Transverse colon (tissue), 4 donors: ENCODE results near the gene NBPF26. TPM values are rescaled to one million over a fixed set of nuclear protein-coding genes. Genes with fewer than 3 reads are reported as not detected.
A peak's percentile ranks its signal among the peaks of the same experiment; 100 is the strongest.
"Not testable (repeated sequence)": the region's sequence is repeated elsewhere in the genome, so short reads cannot be mapped to it uniquely, and the experiment has no call there.

Source experiments
- DNase-seq: peaks from one replicate; pipeline ENCODE4 v3.0.0-alpha.2; 2019
- H3K27ac ChIP-seq, 4 donors: fragments of 200-600 bp; sonication (generic); 2 replicates each; pipeline ENCODE4 v1.5.1; 2016 to 2018; ENCODE audit warnings: inconsistent platforms in 4 of 4
- H3K27me3 ChIP-seq: fragments of 200-600 bp; sonication (generic); 2 replicates; pipeline ENCODE4 v1.5.1; 2017; ENCODE audit warnings: inconsistent platforms
- H3K36me3 ChIP-seq, 4 donors: fragments of 200-600 bp; sonication (generic); 2 replicates each; pipeline ENCODE4 v1.5.1; 2017 to 2019; ENCODE audit warnings: inconsistent platforms in 4 of 4
- H3K4me1 ChIP-seq, 4 donors: fragments of 200-600 bp; sonication (generic); 2 replicates each; pipeline ENCODE4 v1.5.1; 2017 to 2020; ENCODE audit warnings: inconsistent platforms in 4 of 4
- H3K4me3 ChIP-seq, 4 donors: fragments of 200-600 bp; sonication (generic); 1 replicate in 1 of 4; 2 replicates in 3 of 4; pipeline versions ENCODE4 v1.5.1 to v1.6.1; 2017 to 2019; ENCODE audit warnings: inconsistent platforms in 4 of 4
- H3K9me3 ChIP-seq, 2 donors: fragments of 200-600 bp; sonication (generic); 2 replicates each; pipeline ENCODE4 v1.5.1; 2017 to 2019; ENCODE audit warnings: inconsistent platforms in 2 of 2
- POLR2A ChIP-seq: fragments of 450-650 bp; IDR thresholded peaks from one replicate; pipeline ENCODE4 v1.6.1; 2016; ENCODE audit warnings: antibody characterized with exemption, mild to moderate bottlenecking, moderate library complexity
- POLR2AphosphoS5 ChIP-seq, 3 donors: sonication (generic); formaldehyde crosslinking; IDR thresholded peaks; one replicate each; pipeline ENCODE4 v1.6.1; 2016; ENCODE audit warnings: antibody characterized with exemption in 3 of 3
- WGBS, 2 donors: methylation state at CpG; one replicate each; pipeline ENCODE4 v1.1.5; 2018; ENCODE audit warnings: low coverage in 1 of 2; 5-methylcytosine and 5-hydroxymethylcytosine counted together
- in situ Hi-C, 4 donors: fragments of 200-750 bp; cut with MboI; loops; one replicate each; pipeline versions ENCODE4 v1.15.0 to v1.15.1; 2017; ENCODE audit warnings: low sequenced_read_pairs in 3 of 4, low pct_ligation_motif_present in 1 of 4, low pct_unique_long_range_greater_than_20kb in 1 of 4
- intact Hi-C: fragments of 100-400 bp; cut with DNase I; formaldehyde crosslinking; loops from one replicate; pipeline ENCODE4 v1.15.1; 2023; ENCODE audit warnings: low total_unique reads
- total RNA-seq, 4 donors: library from RNA; depleted of rRNA; stranded (reverse); fragments of >200 nt; gene quantifications; one replicate each; pipeline ENCODE4 v1.1.0, GENCODE V29; 2016
- TF ChIP-seq, protein P1 (sequence below), 5 experiments: fragments of 200-600 bp in 3 of 5; fragments of 450-650 bp in 2 of 5; sonication (generic) in 3 of 5; IDR thresholded peaks; 1 replicate in 2 of 5; 2 replicates in 3 of 5; pipeline ENCODE4 v1.5.1; 2016 to 2017; ENCODE audit warnings: antibody characterized with exemption in 5 of 5, inconsistent platforms in 3 of 5, mild to moderate bottlenecking in 2 of 5, moderate library complexity in 1 of 5

The NBPF26 gene
- total RNA-seq, 4 donors from 2014 or later, result 12.3 to 32.6 (median 18.5) TPM

DNA sequence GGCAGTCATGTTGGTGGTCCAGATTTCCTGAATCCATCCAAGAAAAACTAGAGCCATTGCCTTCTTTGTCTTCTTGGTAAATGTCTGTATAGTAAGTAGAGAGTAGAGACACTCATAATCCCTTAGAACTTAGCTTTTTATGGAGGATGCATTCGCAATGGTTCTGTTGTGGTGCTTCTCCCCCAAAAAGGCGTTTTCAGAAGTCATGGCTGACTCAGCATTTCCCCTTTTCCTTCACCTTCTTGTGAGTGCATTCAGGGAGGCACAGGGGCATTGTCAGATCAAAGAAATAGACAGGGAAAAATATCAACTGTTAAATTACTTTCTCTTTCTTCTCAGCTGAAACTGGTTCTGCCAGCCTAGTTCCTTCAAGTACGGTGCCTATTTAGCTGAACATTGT, 45.3 kb downstream of the NBPF26 start:
- H3K4me1 ChIP-seq, H3K27ac ChIP-seq, H3K36me3 ChIP-seq, H3K4me3 ChIP-seq, in situ Hi-C loops, H3K27me3 ChIP-seq, H3K9me3 ChIP-seq, intact Hi-C loops: not testable (repeated sequence)
- 17% methylated on average over 1 of the region's 3 CpGs; no CpG with 5 or more reads in 1 of the 2 donors for WGBS, 2 donors
- peak; percentile 6 for DNase-seq

DNA sequence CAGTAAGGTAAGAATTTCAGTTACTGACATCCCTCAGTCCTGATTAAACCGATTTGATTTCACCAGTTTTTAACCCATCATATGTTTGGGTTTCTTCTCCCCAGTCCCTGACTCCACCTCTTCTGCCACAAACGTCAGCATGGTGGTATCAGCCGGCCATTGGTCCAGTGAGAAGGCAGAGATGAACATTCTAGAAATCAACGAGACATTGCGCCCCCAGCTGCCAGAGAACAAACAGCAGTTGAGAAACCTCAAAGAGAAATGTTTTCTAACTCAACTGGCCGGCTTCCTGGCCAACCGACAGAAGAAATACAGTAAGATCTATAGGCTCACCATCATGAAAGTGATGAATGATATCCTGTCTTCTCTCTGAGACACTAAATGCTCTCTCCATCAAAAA, 81.7 kb downstream of the NBPF26 start:
- DNase-seq, H3K4me1 ChIP-seq, H3K36me3 ChIP-seq, in situ Hi-C loops, H3K27ac ChIP-seq, H3K9me3 ChIP-seq, H3K27me3 ChIP-seq, intact Hi-C loops, H3K4me3 ChIP-seq: not testable (repeated sequence)
- WGBS, 2 donors, result no CpG with 5 or more reads among the region's 7 CpGs

DNA sequence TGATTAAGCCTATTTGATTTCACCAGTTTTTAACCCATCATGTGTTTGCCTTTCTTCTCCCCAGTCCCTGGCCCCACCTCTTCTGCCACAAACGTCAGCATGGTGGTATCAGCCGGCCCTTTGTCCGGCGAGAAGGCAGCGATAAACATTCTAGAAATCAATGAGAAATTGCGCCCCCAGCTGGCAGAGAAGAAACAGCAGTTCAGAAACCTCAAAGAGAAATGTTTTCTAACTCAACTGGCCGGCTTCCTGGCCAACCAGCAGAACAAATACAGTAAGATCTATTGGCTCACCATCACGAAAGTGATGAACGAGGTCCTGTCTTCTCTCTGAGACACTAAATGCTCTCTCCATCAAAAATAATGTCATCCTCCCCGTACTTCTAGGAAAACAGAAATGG, 88.1 kb downstream of the NBPF26 start:
- in situ Hi-C loops, intact Hi-C loops, DNase-seq, H3K4me1 ChIP-seq, H3K4me3 ChIP-seq, H3K27ac ChIP-seq, H3K9me3 ChIP-seq, H3K27me3 ChIP-seq, H3K36me3 ChIP-seq: not testable (repeated sequence)
- TF ChIP-seq, protein P1, sequence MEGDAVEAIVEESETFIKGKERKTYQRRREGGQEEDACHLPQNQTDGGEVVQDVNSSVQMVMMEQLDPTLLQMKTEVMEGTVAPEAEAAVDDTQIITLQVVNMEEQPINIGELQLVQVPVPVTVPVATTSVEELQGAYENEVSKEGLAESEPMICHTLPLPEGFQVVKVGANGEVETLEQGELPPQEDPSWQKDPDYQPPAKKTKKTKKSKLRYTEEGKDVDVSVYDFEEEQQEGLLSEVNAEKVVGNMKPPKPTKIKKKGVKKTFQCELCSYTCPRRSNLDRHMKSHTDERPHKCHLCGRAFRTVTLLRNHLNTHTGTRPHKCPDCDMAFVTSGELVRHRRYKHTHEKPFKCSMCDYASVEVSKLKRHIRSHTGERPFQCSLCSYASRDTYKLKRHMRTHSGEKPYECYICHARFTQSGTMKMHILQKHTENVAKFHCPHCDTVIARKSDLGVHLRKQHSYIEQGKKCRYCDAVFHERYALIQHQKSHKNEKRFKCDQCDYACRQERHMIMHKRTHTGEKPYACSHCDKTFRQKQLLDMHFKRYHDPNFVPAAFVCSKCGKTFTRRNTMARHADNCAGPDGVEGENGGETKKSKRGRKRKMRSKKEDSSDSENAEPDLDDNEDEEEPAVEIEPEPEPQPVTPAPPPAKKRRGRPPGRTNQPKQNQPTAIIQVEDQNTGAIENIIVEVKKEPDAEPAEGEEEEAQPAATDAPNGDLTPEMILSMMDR (IDR thresholded peaks at IDR 0.05), result peak in 2 of 5 experiments; percentile 27 to 33
- WGBS, 2 donors, result no CpG with 5 or more reads among the region's 10 CpGs

DNA sequence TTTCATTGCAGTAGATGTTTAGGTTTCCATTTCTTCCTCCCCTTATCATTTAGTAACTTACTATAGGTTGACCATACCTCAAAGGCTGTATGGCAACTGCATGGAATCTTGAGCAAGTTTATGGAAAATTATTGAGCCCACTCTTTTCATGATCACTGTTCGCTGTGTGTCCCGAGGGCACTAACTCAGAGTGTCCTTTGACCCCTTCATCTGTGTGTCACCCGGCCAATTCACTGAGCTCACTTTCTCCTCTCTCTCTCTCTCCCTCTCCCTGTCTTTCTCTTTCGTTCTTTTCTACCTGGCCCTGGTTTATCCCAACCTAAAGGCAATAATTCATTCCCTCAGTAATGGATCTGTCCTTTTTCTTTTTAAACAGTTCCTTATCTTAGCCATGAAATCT, 101.3 kb downstream of the NBPF26 start:
- H3K27ac ChIP-seq, H3K4me3 ChIP-seq, in situ Hi-C loops, H3K27me3 ChIP-seq, H3K36me3 ChIP-seq, H3K4me1 ChIP-seq, intact Hi-C loops, DNase-seq, H3K9me3 ChIP-seq: not testable (repeated sequence)
- WGBS, 2 donors, result no CpG with 5 or more reads among the region's 4 CpGs

DNA sequence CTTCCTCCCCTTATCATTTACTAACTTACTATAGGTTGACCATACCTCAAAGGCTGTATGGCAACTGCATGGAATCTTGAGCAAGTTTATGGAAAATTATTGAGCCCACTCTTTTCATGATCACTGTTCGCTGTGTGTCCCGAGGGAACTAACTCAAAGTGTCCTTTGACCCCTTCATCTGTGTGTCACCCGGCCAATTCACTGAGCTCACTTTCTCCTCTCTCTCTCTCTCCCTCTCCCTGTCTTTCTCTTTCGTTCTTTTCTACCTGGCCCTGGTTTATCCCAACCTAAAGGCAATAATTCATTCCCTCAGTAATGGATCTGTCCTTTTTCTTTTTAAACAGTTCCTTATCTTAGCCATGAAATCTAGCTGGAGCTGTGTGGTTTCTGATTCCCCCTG, 102.9 kb downstream of the NBPF26 start:
- H3K27ac ChIP-seq, intact Hi-C loops, H3K4me3 ChIP-seq, H3K9me3 ChIP-seq, DNase-seq, H3K4me1 ChIP-seq, H3K36me3 ChIP-seq, in situ Hi-C loops, H3K27me3 ChIP-seq: not testable (repeated sequence)
- no CpG with 5 or more reads among the region's 4 CpGs for WGBS, 2 donors

DNA sequence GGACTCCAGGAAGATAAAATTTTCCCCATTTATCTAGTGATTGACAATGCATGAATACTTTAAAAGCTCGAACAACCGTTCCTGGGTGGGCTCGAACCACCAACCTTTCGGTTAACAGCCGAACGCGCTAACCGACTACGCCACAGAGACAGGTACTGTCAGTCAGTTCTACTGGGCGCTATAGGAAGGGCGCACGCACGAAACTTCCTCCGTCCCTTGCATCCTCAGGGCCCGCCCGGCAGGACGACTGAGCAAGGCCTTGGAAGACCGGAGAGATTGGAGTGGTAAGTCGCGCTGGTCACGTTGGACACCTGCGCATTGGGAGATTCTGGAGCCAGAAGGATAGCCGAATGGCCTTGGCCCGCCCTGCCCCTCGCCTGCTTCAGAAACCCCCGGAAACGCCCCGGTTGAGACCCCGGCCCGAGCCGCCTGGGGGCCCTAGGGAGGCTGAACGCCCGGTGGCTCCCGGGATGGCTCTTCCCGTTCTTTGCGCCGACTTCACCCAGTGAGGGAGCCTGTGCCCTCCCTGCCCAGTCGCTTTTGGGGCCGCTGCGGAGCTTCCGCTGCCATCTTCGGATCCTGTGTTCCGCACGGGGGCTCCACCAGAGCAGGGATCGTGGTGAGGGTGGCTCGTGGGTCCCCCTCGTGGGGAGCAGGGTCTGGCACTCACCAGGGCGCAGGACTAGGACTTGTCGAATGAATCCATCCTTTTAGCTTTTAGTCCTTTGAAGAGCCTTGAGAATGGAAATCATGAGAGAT, 120.6 kb downstream of the NBPF26 start:
- H3K27me3 ChIP-seq, DNase-seq, intact Hi-C loops, H3K9me3 ChIP-seq, H3K4me1 ChIP-seq, in situ Hi-C loops, H3K36me3 ChIP-seq: not testable (repeated sequence)
- Histone ChIP-seq H3K27ac (peak overlapping the region in 2 of 4 donors; percentile 86), H3K4me3 (peak overlapping the region in 2 of 4 donors; percentile 49 to 63)
- TF ChIP-seq, protein P1 (IDR thresholded peaks at IDR 0.05), result peak in 2 of 5 experiments; percentile 13 to 47
- peak; percentile 39 for TF ChIP-seq POLR2A
- peak in 1 of 3 donors; percentile 35 for TF ChIP-seq POLR2AphosphoS5 (IDR thresholded peaks at IDR 0.05)
- WGBS, 2 donors, result no CpG with 5 or more reads among the region's 49 CpGs

DNA sequence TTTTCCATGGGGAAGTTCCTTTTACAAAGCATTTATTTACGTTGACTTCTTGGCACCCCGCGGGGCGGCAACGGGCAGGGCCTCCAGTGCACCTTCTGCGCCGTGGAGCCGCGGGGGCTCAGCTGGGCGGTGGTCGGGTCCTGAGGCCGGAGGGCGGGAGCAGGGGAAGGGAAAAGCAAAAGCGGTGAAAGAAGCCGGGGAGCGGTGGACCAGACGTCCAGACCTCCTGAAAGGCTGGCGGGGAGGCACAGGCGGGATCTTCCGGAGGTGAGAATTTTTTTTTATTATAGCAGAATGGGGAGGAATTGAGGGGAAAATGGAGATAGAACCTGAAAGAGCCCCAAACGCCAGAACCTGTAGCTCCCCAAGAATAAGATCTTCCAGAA, 121.2 kb downstream of the NBPF26 start:
- peak overlapping the region in 2 of 4 donors; percentile 86 for H3K27ac ChIP-seq

DNA sequence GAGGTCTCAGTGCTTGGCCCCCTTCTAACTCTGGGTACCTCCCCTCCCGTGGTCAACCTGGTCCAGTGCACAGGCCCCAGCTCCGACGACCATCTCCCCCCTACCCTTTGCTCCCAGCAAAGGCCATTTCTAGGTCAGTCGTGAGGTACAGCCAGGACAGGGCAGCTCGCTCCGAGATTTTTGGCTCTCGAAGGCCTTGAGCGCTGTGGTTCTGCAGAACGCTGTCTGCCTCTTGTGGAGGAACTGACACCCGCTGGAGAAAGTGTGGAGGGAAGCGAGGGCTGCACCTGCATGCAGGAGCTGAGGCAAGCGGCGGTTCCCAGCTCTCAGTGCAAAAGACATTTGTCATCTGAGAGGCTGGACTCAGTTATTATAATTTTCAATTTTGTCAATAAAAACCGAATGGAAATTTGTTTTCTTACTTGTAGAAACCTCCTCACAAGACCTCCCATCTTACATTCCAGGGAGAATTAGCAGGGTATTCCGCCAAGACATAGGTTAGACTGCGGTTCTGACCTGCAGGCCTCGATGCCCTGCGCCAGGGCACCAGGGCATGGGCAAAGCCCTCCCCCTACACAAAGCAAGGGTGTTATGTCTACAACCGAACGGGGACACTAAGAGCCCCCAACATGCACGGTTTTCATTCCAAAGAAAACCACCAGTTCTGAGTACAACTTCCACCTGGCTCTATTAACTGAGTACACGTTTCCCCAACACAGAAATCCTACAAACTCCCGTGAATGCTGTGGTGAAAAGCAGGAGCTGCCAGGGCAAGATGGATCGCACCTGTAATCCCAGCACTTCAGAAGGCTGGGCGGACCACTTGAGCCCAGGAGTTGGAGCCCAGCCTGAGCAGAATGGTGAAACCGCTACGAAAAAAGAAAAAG, 125.9 kb downstream of the NBPF26 start:
- DNase-seq, in situ Hi-C loops, H3K9me3 ChIP-seq, H3K36me3 ChIP-seq, intact Hi-C loops, H3K27me3 ChIP-seq, H3K4me1 ChIP-seq: not testable (repeated sequence)
- Histone ChIP-seq H3K4me3 (peak overlapping the region in 2 of 4 donors; percentile 34 to 43), H3K27ac (peak overlapping the region in 2 of 4 donors; percentile 79 to 82)
- no CpG with 5 or more reads among the region's 27 CpGs for WGBS, 2 donors

More for the DNA sequence above, 121.2 kb downstream of the NBPF26 start:
- peak overlapping the region in 2 of 4 donors; percentile 49 to 63 for H3K4me3 ChIP-seq
- DNase-seq, H3K36me3 ChIP-seq, H3K27me3 ChIP-seq, intact Hi-C loops, in situ Hi-C loops, H3K9me3 ChIP-seq, H3K4me1 ChIP-seq: not testable (repeated sequence)
- no CpG with 5 or more reads among the region's 21 CpGs for WGBS, 2 donors
